Caco-2 (cell line): ENCODE results near the gene ABCC1. TPM values are rescaled to one million over a fixed set of nuclear protein-coding genes. Genes with fewer than 3 reads are reported as not detected.

Experiments used
- Bru-seq: library from RNA; stranded (reverse); fragments of 400-500 nt; gene quantifications from one replicate; lab custom pipeline; 2021; lab: Mats Ljungman, UMichigan
- BruChase-seq, 2 experiments: library from RNA; stranded (reverse); fragments of 400-500 nt; gene quantifications; one replicate each; lab custom pipeline; 2021; lab: Mats Ljungman, UMichigan
- BruUV-seq: library from RNA; stranded (reverse); fragments of 400-500 nt; replicated peaks from 2 replicates; lab custom pipeline; 2021; lab: Mats Ljungman, UMichigan
- CTCF ChIA-PET: fragments of 300-600 bp; sonication (Branson Sonifier 250); formaldehyde crosslinking; loops from one replicate; lab custom pipeline; 2022; ENCODE audit warnings: antibody characterized with exemption; lab: Charles Lee
- POLR2A ChIA-PET: fragments of 300-600 bp; sonication (Branson Sonifier 250); formaldehyde crosslinking; loops from one replicate; lab custom pipeline; 2022; ENCODE audit warnings: antibody characterized with exemption; lab: Charles Lee
- DNase-seq, 2 experiments: peaks; one replicate each; pipeline versions ENCODE4 v3.0.0 to v3.0.0-alpha.2; 2020 to 2022
- H3K27me3 ChIP-seq: replicated peaks from 2 replicates; pipeline ENCODE4 v1.6.0; 2011; ENCODE audit warnings: low read length; ENCODE audit not compliant: control insufficient read depth, insufficient read depth
- H3K36me3 ChIP-seq: 2 replicates; pipeline ENCODE4 v1.5.1; 2011; ENCODE audit warnings: low read length; ENCODE audit not compliant: control insufficient read depth, insufficient read depth
- H3K4me1 ChIP-seq: fragments of 250-450 bp; sonication (Bioruptor Pico); 2 replicates; pipeline ENCODE4 v1.5.1; 2020; ENCODE audit warnings: mild to moderate bottlenecking
- H3K4me3 ChIP-seq: 2 replicates; pipeline ENCODE4 v1.5.1; 2011; ENCODE audit warnings: low read depth, mild to moderate bottlenecking, control low read depth, low read length
- H3K9me3 ChIP-seq: fragments of 250-450 bp; sonication (Bioruptor Pico); 2 replicates; pipeline ENCODE4 v1.5.1; 2020; ENCODE audit warnings: mild to moderate bottlenecking, moderate library complexity
- H3K27ac Mint-ChIP-seq: one replicate; pipeline ENCODE4 v1.8.0; 2022; ENCODE audit warnings: mixed read lengths; ENCODE audit not compliant: unreplicated experiment
- H3K27me3 Mint-ChIP-seq: one replicate; pipeline ENCODE4 v1.8.0; 2022; ENCODE audit warnings: mixed read lengths; ENCODE audit not compliant: insufficient read depth, unreplicated experiment
- H3K36me3 Mint-ChIP-seq: one replicate; pipeline ENCODE4 v1.8.0; 2022; ENCODE audit warnings: mild to moderate bottlenecking, mixed read lengths; ENCODE audit not compliant: insufficient read depth, unreplicated experiment
- H3K4me1 Mint-ChIP-seq: one replicate; pipeline ENCODE4 v1.8.0; 2022; ENCODE audit warnings: low read depth, mixed read lengths; ENCODE audit not compliant: unreplicated experiment
- H3K4me3 Mint-ChIP-seq: one replicate; pipeline ENCODE4 v1.8.0; 2022; ENCODE audit warnings: mild to moderate bottlenecking, moderate library complexity, mixed read lengths; ENCODE audit not compliant: unreplicated experiment
- H3K9me3 Mint-ChIP-seq: one replicate; pipeline ENCODE4 v1.8.0; 2022; ENCODE audit warnings: mixed read lengths; ENCODE audit not compliant: unreplicated experiment
- intact Hi-C: fragments of 100-400 bp; cut with micrococcal nuclease; formaldehyde crosslinking; loops from one replicate; pipeline ENCODE4 v1.10.0; 2022; ENCODE audit not compliant: unreplicated experiment
- long read RNA-seq: library from polyadenylated mRNA; stranded (forward); transcript quantifications from one replicate; pipeline ENCODE4 v2.0.0, GENCODE V29; 2022
- total RNA-seq: library from RNA; stranded (reverse); gene quantifications from 2 replicates; pipeline ENCODE4 v1.2.3, GENCODE V29; 2022
- TF ChIP-seq, protein P1 (sequence below), 2 experiments: fragments of 200-600 bp in 1 of 2; IDR thresholded peaks; 1 replicate in 1 of 2; 2 replicates in 1 of 2; pipeline versions ENCODE4 v1.5.1 to v1.8.0; 2011 to 2022; ENCODE audit warnings: antibody characterized with exemption in 1 of 2, control low read depth in 1 of 2, inconsistent platforms in 1 of 2, low read depth in 1 of 2, low read length in 1 of 2, mild to moderate bottlenecking in 1 of 2, moderate library complexity in 1 of 2; ENCODE audit not compliant: insufficient read depth in 1 of 2, severe bottlenecking in 1 of 2, unreplicated experiment in 1 of 2

The ABCC1 gene
- 22.3 and 24.8 TPM in 2 replicates for total RNA-seq
- Bru-seq, nascent RNA, result percentile 59 among the genes with signal in this experiment
- percentile 59 among the genes with signal in this experiment for BruChase-seq, experiment 1, labeled RNA remaining after a 2-hour chase
- percentile 65 among the genes with signal in this experiment for BruChase-seq, experiment 2, labeled RNA remaining after a 6-hour chase
- long read RNA-seq, full-length matches to known transcripts, result 5 of 21 reads
- long read RNA-seq, partial matches to known transcripts, result 10 of 21 reads
- long read RNA-seq, other reads (novel, unspliced or antisense), result 6 of 21 reads

DNA sequence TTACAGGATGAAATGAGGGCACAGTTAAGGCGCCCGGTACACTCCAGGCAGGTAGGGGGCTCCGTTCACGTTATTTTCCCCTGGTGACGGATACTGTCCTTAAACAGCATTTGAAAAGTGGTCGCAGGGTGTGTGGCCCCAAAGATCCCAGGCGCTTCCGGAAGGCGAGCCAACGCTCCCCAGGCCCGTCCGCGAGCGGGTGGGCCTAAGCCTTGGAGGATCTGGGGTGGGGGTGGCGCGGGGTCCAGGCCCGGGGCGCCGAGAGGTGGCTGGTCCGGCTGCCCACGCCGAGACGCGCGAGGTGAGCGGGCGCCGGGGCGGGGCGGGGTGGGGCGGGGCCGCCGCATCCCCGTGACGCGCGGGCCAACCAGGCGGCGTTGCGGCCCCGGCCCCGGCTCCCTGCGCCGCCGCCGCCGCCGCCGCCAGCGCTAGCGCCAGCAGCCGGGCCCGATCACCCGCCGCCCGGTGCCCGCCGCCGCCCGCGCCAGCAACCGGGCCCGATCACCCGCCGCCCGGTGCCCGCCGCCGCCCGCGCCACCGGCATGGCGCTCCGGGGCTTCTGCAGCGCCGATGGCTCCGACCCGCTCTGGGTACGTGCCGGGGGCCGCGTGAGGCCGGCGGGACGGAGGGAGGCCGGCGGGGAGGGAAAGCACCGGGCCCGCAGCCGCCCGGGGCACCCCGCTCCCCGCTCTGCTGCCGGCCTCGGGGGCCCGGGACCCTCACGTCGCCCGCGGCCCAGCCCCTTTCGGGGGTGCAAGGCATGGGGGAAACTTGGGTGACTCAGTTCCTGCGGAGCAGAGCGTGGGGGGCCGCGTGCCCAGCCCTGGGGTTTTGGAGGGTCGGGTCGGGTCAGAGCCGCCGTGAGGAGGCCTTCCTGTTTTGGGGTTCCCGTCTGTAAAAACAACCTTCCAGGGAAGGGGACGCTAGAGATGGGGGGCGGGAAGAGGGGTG is at the start of gene ABCC1:
Gene ABCC1, plus strand, starts transcription at position 407 of the 951 bp plus-strand sequence. Its CDS starts 136 bp downstream, at position 543.
- TF ChIP-seq, protein P1, sequence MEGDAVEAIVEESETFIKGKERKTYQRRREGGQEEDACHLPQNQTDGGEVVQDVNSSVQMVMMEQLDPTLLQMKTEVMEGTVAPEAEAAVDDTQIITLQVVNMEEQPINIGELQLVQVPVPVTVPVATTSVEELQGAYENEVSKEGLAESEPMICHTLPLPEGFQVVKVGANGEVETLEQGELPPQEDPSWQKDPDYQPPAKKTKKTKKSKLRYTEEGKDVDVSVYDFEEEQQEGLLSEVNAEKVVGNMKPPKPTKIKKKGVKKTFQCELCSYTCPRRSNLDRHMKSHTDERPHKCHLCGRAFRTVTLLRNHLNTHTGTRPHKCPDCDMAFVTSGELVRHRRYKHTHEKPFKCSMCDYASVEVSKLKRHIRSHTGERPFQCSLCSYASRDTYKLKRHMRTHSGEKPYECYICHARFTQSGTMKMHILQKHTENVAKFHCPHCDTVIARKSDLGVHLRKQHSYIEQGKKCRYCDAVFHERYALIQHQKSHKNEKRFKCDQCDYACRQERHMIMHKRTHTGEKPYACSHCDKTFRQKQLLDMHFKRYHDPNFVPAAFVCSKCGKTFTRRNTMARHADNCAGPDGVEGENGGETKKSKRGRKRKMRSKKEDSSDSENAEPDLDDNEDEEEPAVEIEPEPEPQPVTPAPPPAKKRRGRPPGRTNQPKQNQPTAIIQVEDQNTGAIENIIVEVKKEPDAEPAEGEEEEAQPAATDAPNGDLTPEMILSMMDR (IDR thresholded peaks at IDR 0.05; ENCODE audit: insufficient read depth in 1 of 2, low read depth in 1 of 2, low read length in 1 of 2, severe bottlenecking in 1 of 2, unreplicated experiment in 1 of 2), result peak in 1 of 2 experiments; percentile 4
- BruUV-seq, result no TSS peak
- Mint-ChIP-seq H3K36me3 (no peaks in the 10 kb centered on the region), H3K27me3 (no peaks in the 10 kb centered on the region), H3K9me3 (no peaks in the 10 kb centered on the region), H3K27ac (peak within 1 kb of the TSS; percentile 69), H3K4me1 (peaks cover 7% of the 10 kb centered on the region), H3K4me3 (peak within 1 kb of the TSS; percentile 82)
- Histone ChIP-seq H3K9me3 (no peaks in the 10 kb centered on the region), H3K4me3 (peak within 1 kb of the TSS; percentile 72), H3K36me3 (no peaks in the 10 kb centered on the region), H3K4me1 (peaks cover 6% of the 10 kb centered on the region; the same call in 1 of the 2 replicates), H3K27me3 (no peaks in the 10 kb centered on the region)
- POLR2A ChIA-PET, result no interaction called here
- intact Hi-C loops, result no loop called here
- CTCF ChIA-PET, result interaction anchor here (1.1 kb wide), 1 partner anchor 61 kb away, joined by 6 read pairs; the partner anchor contains the start of gene CEP20
- DNase-seq, result peak; percentile 40 to 50

GRCh38 chr16:15900357-15900756 is 49.1 kb upstream of the ABCC1 start:
- Mint-ChIP-seq H3K27ac (no peak overlapping the region), H3K4me1 (no peaks in the 10 kb centered on the region), H3K9me3 (no peaks in the 10 kb centered on the region), H3K4me3 (no peak overlapping the region), H3K27me3 (no peaks in the 10 kb centered on the region), H3K36me3 (no peaks in the 10 kb centered on the region)
- Histone ChIP-seq H3K4me1 (peaks cover 9% of the 10 kb centered on the region), H3K9me3 (no peaks in the 10 kb centered on the region), H3K36me3 (no peaks in the 10 kb centered on the region), H3K27me3 (no peaks in the 10 kb centered on the region), H3K4me3 (no peak overlapping the region)
- no peak for DNase-seq
- intact Hi-C loops, result no loop called here
- TF ChIP-seq, protein P1 (IDR thresholded peaks at IDR 0.05; ENCODE audit: insufficient read depth in 1 of 2, low read depth in 1 of 2, low read length in 1 of 2, severe bottlenecking in 1 of 2, unreplicated experiment in 1 of 2), result no peak
- ChIA-PET POLR2A (no interaction called here), CTCF (interaction anchor here (0.6 to 1.5 kb wide), 3 partner anchors 21 to 122 kb away, joined by 3 read pairs; no protein-coding TSS in a partner anchor)
- BruUV-seq, result no TSS peak

- no TSS peak for BruUV-seq
- CTCF ChIA-PET, result interaction anchor here (0.6 kb wide), 1 partner anchor 20 kb away, joined by 3 read pairs; no protein-coding TSS in a partner anchor
These were observed 48.4 kb upstream of the ABCC1 start for GRCh38 chr16:15900901-15901500.

More at GRCh38 chr16:15900901-15901500, 48.4 kb upstream of the ABCC1 start:
- Mint-ChIP-seq H3K27me3 (no peaks in the 10 kb centered on the region), H3K36me3 (no peaks in the 10 kb centered on the region), H3K27ac (no peak overlapping the region), H3K9me3 (peaks cover 2% of the 10 kb centered on the region), H3K4me3 (no peak overlapping the region), H3K4me1 (no peaks in the 10 kb centered on the region)
- TF ChIP-seq, protein P1 (IDR thresholded peaks at IDR 0.05; ENCODE audit: insufficient read depth in 1 of 2, low read depth in 1 of 2, low read length in 1 of 2, severe bottlenecking in 1 of 2, unreplicated experiment in 1 of 2), result no peak
- H3K36me3 ChIP-seq, result no peaks in the 10 kb centered on the region
- no peak for DNase-seq
- no peaks in the 10 kb centered on the region for H3K27me3 ChIP-seq
- H3K4me3 ChIP-seq, result no peak overlapping the region
- H3K4me1 ChIP-seq, result peaks cover 9% of the 10 kb centered on the region
- H3K9me3 ChIP-seq, result no peaks in the 10 kb centered on the region
- intact Hi-C loops, result no loop called here
- POLR2A ChIA-PET, result no interaction called here
